Skin epidermis (tissue), 12 donors: ENCODE data around the gene RECK.
"Not testable (repeated sequence)": the region's sequence is repeated elsewhere in the genome, so short reads cannot be mapped to it uniquely, and the experiment has no call there.

Experiments
- H3K27ac ChIP-seq, 21 experiments: fragments of 200-600 bp; sonication (generic) in 11 of 21; one replicate each; pipeline ENCODE4 v1.5.0; 2020; ENCODE audit warnings: mild to moderate bottlenecking in 3 of 21, inconsistent platforms in 2 of 21, moderate library complexity in 2 of 21
- H3K4me3 ChIP-seq, 7 experiments: fragments of 200-600 bp; sonication (generic) in 2 of 7; one replicate each; pipeline ENCODE4 v1.5.0; 2020; ENCODE audit warnings: inconsistent platforms in 2 of 7, mild to moderate bottlenecking in 2 of 7, moderate library complexity in 1 of 7

RECK gene

DNA sequence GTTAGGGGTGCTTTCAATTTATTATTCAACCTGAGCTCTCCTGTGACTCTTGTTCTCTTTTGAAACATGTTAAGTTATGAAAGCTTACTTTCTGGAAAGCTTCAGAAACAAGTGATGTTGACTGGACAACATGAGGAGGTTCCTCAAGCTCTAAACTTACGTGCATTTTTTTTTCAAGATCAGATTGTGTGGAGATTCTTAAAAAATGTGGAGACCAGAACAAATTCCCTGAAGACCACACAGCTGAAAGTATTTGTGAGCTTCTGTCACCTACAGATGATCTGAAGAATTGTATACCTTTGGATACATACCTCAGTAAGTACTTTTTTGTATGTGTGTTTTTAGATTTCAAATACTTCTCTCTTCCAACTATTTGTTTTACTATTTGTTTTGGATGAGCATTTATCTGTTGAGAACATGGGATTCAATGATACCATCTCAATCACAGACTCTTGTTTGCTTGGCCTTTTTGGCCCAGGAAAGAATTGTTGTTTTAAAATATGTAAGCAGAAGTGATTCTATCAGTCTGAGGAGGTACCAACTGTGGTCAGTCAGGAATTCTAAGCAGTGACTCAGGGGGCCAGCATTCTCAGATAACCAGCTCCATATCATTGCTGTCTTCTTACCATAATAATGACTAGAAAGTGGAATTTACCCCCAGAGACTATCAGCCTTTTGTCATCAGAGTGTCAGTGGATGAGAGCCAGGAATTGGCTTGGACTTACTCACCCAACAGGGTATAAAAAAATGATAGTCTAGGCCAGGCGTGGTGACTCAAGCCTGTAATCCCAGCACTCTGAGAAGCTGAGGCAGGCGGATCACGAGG, 65.4 kb downstream of the RECK start:
- peak overlapping the region in 7 of 21 experiments; percentile 17 to 74 (median 23) for H3K27ac ChIP-seq
- no peak overlapping the region for H3K4me3 ChIP-seq

DNA sequence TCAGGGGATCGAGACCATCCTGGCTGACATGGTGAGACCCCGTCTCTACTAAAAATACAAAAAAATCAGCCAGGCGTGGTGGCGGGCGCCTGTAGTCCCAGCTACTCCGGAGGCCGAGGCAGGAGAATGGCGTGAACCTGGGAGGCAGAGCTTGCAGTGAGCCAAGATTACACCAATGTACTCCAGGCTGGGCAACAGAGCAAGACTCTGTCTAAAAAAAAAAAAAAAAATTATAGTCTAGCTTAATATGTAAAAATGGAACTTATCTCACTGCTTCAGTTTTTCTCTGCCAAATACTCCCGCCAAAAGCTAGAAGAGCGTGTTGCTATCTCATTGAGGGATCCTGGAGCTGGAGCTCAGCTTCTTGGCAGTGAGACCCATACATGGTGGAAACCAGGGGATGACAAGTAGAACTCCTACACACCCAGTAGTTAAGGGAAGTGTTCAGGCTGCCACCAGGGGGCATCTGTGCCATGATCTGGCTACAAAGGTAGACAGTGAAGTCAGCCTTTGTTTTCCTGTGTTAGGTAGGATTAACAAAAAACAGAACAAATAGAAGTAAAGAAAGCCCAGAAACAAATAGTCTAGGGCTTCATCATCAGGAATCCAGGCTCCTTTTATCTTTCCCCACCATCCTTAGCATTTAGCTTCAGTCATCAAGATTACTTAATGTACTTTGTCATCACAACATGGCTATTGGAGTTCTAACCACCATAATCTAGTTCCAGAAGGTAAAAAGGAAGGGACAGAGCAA, 66.2 kb downstream of the RECK start:
- Histone ChIP-seq H3K4me3 (no peak overlapping the region), H3K27ac (peak overlapping the region in 7 of 21 experiments; percentile 2 to 71 (median 18))

DNA sequence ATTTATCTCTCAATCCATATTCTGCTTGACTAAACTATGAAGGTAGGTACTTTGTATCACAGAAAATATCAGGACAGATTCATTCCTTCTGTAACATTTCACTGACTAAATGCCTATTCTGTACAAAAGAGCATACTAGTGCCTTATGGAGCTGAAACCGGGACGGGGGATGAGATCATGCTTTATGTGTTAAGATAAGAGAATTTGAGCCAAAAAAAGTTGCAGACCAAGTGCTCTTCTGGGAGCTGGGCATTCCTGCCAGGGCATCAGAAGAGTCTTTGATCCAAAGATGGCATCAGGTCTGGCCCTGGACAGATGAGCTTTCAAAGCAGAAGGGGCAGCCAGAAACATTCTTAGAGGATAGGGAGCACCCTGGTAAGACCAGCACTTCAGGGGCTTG, 72.4 kb downstream of the RECK start:
- Histone ChIP-seq H3K27ac (no peak overlapping the region), H3K4me3 (no peak overlapping the region)

DNA sequence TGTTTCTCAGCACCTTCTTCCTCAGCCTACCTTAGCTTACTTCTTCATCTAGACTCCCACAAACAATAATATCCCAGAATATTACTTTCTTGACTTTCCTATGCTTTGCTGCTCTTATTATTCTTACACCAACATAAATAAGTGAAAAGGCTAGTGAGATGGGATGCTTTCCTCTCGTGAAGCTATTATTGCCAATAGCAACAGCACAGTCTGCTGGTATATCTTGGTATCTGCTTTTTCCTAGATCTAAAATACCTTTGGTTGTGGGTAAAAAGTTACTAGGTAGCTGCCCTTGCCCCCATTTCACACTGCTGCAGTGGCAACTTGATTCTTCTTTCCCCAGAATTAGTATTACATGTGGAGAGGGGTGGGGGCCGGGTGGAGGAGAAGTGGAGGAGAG, 73.7 kb downstream of the RECK start:
- H3K4me3 ChIP-seq = no peak overlapping the region
- H3K27ac ChIP-seq = no peak overlapping the region

DNA sequence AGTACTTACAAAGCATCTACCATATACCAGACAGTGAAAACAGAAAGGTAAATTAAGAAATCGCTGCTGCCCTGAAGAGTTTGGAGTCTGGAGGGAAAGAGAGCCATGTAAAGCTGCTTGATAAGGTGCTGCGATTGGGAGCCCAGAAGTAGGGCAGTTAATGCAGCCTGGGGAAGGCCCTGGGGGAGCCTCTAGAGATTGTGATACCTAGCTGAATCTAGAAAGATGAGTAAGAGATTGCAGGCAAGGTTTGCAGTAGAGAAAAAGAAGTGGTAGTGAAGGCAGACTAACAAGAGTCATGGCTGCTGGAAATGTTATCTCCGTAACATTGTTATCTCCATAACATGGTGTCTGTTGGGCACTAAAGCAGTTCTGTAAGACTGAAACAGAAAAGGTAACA, 75.8 kb downstream of the RECK start:
- Histone ChIP-seq H3K4me3 (no peak overlapping the region), H3K27ac (no peak overlapping the region)

DNA sequence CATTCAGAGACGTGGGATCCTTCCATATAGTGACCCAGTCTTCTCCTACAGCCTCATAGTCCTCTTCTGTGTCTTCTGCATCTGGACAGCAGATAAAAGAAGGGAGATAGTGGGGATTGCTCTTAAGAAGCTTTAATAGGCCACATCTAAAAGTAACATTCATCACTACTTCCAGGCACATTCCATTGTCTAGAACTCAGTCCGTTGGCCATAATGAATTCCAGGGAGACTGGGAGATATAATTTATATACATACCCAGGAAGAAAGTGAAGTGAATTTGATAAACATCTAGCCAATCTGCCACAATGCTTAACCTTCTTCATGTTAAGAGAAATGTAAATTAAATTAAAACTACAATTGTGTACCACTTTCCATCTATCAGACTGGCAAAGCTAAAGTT, 77.3 kb downstream of the RECK start:
- H3K4me3 ChIP-seq = no peak overlapping the region
- no peak overlapping the region for H3K27ac ChIP-seq

DNA sequence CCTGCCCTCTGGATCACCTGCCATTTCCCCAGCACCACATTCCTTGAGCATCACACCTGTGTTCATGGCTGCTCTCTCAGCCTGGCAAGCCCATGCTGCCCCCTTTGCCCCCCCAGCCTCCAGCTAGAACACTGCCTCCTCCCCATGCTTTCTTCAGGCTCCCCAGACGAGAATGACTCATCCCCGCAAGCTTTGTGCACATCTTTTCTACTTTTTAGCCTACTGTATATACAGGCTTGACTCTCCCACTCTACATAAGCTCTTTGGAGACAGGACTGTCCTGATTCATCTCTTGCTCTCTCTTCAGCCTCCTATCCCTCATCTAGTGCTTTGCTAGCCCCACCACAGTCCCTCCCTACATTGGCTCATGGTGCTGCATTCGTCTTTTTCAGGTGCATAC, 79.9 kb downstream of the RECK start:
- no peak overlapping the region for H3K4me3 ChIP-seq
- no peak overlapping the region for H3K27ac ChIP-seq

DNA sequence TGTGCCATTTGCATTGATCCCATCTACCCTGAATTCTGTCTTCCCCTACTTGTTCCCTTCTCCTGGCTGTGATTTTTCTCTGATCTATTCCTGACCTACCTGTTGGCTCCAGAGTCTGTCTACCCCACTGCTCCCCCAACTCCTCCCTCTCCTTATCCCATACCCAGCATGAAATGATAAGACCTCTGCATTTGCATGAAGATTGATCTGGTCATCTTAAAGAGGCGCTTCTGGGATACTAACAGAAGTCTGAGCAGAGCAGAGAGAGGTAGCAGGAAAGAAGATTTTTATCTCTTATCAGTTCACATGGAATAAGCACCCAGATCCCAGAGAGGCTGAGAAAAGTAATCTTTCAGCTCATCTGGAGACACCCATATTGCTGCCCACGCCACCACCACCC, 81.5 kb downstream of the RECK start:
- no peak overlapping the region for H3K4me3 ChIP-seq
- no peak overlapping the region for H3K27ac ChIP-seq

DNA sequence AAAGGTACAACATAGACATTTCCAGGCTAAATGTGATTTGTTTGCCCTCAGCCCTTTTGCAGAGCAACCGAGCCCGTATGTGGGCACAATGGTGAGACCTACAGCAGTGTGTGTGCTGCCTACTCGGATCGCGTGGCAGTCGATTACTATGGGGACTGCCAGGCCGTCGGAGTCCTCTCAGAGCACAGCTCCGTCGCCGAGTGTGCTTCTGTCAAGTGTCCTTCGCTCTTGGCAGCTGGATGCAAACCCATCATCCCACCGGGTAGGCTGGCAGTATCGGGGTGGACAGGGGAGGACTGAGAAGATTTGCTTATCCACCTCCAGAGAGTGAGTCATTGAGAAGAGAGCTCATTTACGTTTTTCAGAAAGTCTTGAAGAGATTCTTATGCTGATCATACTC, 82.0 kb downstream of the RECK start:
- no peak overlapping the region for H3K4me3 ChIP-seq
- no peak overlapping the region for H3K27ac ChIP-seq

DNA sequence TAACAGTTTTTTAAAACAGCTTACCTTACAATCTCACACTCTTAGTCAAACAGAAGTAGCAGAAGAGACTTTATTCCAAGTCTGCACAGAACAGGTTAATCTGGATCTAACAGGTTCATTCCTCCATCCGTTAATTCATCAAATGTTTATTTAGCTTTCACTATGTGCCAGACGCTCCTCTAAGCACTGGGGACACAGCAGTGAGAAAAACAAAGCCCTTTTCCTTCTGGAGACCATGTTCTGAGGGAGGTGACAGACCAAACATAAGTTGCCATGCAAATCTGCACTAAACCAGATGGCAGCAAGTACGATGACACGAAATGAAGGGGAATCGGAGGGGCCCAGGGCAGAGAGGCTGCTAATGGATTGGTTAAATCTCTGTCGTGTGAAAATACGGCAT, 82.8 kb downstream of the RECK start:
- Histone ChIP-seq H3K27ac (no peak overlapping the region), H3K4me3 (no peak overlapping the region)

DNA sequence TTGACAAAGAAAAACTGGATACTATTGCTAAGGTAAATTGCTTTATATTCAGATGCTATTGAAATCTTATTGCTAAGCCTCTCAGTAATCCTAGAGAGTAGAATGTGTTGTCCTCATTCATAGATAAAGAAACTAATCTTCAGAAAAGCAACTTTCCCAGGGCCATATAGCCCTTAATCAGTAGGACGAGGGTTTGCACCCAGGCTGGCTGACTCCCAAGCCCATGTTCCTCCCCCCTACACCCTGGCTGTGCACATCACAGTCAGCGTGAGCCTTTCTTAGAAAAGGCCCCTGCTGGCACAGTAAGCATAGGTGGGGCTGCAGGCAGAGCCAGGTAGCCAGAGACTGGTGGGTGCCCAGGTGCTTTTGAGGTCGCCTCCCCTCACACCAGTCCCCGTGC, 84.0 kb downstream of the RECK start:
- no peak overlapping the region for H3K27ac ChIP-seq
- H3K4me3 ChIP-seq = no peak overlapping the region

DNA sequence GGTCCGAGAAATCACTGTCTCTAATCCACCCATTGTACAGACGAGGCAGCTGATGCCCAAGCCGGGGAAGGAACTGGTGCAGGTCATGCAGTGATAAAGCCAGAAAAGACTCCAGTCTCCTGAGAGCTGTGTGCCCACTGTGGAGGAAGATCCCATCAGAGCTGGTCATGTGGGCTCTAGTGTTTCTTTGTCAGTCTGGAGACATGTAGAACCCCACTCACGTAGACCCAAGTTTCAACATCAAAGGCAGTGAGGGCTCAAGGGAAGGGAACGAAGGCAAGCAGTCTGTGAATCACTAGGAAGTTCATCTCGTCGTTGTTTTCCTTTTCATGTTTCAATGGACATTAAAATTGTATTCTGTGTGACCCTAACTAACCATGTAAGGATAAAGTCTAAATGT, 85.3 kb downstream of the RECK start:
- Histone ChIP-seq H3K27ac (no peak overlapping the region), H3K4me3 (no peak overlapping the region)

DNA sequence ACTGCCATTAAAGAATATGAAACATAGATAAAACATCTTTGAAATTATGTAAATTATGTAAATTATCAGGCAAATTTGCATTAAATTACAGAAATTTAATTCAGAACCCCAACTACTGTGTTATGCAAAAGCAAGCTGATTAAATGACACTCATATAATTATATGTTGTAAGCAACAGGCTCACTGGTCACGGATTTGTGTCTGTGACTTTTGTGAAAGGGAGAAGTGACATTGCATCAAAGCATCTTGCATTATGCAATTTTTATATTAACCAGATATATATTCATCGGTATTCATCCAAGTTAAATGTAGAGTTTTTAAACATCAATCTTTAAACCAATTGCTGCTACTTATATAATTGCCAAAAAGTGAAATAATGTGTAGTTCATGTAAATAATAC, 86.8 kb downstream of the RECK start:
- H3K27ac ChIP-seq = no peak overlapping the region

DNA sequence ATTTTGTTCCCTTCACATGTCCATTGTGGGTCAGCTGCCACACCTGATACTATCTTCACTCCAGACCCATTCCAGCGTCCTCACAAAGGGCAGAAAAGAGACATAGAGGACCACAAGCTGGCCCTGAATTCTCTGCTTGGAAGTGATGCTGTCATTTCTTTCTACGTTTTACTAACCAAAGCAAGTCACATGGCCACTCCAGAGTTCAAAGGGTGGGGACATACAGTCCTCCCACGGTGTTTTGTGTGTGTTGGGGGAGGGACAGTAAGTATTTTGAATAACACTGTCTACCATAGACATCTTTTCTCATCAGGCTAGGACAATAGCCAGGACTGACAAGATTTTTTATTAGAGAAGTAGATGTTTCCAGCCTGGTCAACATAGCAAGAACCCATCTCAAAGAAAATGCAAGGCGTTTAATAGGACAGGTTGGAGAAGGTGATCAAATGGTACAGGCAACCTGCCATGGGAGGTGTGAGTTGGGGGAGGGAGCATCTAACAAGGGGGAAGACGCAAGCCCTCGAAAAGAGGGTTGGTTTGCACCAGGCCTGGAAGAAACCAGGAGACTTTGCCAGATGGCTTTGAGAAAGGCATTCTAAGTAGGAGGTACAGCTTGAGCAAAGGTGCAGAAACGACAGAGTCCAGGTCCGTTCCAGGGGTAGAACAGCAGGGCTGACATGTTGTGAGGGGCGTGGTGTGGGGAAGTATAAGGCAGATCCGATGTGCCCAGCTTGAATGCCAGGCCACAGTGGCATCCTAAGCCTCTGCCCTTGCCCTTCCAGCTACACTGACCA, 88.5 kb downstream of the RECK start:
- Histone ChIP-seq H3K27ac (no peak overlapping the region), H3K4me3 (no peak overlapping the region)

More for the DNA sequence above, 86.8 kb downstream of the RECK start:
- no peak overlapping the region for H3K4me3 ChIP-seq

DNA sequence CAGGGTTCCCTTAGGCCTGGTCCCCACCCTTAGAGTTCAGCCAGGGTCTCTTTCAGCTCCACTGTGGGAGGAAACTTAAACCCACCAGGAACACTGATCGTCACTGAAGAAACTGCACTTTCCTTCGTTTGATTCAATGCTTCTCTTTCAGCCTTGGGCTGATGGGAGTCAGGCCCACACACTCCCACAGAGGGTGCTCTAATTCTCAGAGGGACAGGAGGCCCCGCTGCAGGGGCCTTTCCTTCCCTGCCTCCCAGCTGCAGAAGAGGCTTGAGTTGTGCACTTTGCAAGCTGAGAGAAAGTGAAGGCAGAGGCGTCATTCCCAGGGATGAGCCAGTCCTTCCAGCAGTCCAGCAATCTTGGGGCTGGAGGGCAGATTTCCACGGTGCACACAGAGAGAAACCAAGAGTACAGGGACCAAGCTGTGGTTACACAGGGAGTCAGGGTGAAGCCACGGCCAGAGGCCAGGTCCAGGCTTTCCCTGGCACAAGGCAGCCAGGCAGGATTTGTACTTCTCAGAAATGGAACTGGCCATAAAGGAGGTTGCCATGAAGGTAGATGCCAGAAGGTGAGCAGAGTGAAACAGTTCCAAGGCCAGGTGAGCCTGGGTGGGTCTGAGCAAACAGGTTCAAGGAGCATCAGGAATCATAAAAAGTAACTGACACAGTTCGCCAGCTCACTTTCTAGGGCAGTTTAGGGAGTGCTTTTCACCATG, 89.5 kb downstream of the RECK start:
- Histone ChIP-seq H3K27ac (no peak overlapping the region), H3K4me3 (no peak overlapping the region)

DNA sequence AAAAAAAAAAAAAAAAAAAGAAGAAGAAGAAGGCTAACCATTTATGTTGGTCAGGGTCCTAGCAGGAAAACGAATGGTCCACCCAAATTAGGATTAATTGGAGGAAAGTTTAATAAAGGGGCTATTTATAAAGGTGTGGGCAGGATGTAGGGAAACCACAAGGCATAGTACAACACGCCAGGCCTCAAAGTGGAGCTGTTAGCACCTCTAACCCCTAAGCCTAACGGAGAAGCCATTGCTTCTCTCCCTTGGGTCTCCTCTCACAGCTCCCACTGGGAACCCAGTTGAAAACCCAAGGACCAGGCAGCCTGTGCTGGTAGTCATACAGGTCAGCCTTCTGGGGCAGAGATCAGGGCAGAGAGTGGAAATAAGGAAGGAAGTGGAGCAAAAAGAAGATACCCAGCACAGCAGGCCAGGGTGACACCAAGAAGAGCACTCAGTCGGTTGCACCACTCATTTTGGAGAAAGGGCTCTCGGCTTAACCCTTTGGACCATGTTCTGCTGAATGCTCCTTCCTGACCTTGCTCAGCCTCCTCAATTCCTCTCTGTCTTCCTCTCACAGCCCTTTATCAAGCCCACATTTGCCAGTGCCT, 91.0 kb downstream of the RECK start:
- H3K4me3 ChIP-seq = no peak overlapping the region
- peak overlapping the region in 2 of 21 experiments; percentile 42 to 73 for H3K27ac ChIP-seq

DNA sequence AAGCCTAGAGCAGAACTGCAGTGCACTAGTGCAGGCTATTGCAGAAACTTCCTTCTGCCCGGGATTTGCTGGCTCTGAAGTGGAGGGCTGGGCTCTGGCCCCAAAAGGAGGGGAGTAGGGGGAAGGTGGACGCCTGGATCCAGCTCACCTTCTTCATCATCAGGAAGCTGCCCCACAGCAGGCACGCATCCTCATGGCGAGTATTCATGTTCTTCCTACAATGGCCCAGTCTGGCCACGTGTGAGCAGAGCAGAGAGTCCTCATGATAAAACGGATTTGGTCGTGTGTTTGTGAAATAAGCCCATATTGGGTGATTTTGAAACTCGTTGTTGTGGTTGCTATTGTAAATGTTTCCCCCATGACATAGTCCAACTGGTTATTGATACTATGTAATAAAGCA, 91.6 kb downstream of the RECK start:
- Histone ChIP-seq H3K4me3 (no peak overlapping the region), H3K27ac (peak overlapping the region in 2 of 21 experiments; percentile 42 to 73)

DNA sequence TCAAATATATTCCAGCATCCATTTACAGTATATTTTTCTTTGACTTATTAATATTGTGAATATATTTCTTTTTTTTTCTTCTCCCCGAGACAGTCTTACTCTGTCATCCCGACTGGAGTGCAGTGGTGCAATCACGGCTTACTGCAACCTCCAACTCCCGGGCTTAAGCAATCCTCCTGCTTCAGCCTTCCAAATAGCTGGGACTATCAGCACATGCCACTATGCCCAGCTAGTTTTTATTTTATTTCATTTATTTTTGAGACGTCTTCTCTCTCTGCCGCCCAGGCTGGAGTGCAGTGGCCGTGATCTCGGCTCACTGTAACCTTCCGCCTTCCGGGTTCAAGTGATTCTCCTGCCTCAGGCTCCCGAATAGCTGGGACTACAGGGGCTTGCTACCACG, 92.4 kb downstream of the RECK start:
- Histone ChIP-seq H3K4me3 (no peak overlapping the region), H3K27ac (no peak overlapping the region)

DNA sequence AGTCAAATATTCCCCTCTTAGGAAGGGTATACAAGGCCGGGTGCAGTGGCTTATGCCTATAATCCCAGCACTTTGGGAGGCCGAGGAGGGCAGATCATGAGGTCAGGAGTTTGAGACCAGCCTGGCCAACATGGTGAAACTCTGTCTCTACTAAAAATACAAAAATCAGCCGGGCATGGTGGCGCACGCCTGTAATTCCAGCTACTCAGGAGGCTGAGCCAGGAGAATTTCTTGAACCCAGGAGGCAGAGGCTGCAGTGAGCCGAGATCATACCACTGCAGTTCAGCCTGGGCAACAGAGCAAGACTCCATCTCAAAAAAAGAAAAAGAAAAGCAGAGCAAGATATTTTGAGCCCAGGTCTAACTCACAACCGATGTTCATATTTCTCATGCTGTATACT, 95.0 kb downstream of the RECK start:
- not testable (repeated sequence) for H3K27ac ChIP-seq, H3K4me3 ChIP-seq

DNA sequence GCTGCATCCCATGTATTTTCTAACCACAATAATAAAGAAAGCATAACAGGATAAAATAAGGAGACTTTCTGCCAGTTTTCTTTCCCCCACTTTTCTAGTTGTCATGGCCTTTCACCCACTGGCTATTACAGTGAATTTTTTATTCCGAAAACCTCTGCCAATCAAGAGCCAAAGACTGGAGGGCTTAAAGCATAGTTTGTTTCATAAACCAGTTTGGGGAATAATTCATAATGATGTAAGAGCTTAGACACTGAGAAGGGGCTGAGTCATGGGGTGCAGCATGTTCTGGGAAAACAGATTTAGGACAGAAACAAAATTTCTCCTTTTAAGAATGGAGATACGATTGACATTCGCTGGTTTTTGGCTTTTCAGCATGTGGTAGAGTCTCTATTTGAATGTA, 95.4 kb downstream of the RECK start:
- no peak overlapping the region for H3K27ac ChIP-seq

More for the DNA sequence above, 95.4 kb downstream of the RECK start:
- H3K4me3 ChIP-seq = no peak overlapping the region
